A673 (cell line): ENCODE measurements around the gene PFN4. TPM values are rescaled to one million over a fixed set of nuclear protein-coding genes. Genes with fewer than 3 reads are reported as not detected.

Experiments
- BruUV-seq: library from RNA; stranded (reverse); fragments of 400-500 nt; replicated peaks from 2 replicates; lab custom pipeline; 2021; lab: Mats Ljungman, UMichigan
- CTCF ChIA-PET: fragments of 300-600 bp; sonication (Branson Sonifier 250); formaldehyde crosslinking; loops from one replicate; lab custom pipeline; 2022; ENCODE audit warnings: antibody characterized with exemption; lab: Charles Lee
- POLR2A ChIA-PET: fragments of 300-600 bp; sonication (Branson Sonifier 250); formaldehyde crosslinking; loops from one replicate; lab custom pipeline; 2022; ENCODE audit warnings: antibody characterized with exemption; ENCODE audit not compliant: low non-redundant PET; lab: Charles Lee
- DNase-seq: peaks from one replicate; pipeline ENCODE4 v3.0.0-alpha.2; 2015; ENCODE audit warnings: low spot score
- H3K27ac ChIP-seq: fragments of 200-600 bp; sonication (generic); 2 replicates; pipeline ENCODE4 v1.5.1; 2016; ENCODE audit warnings: mixed run types, low read depth, mild to moderate bottlenecking, mixed read lengths, antibody characterized with exemption, low read length; ENCODE audit not compliant: poor library complexity, severe bottlenecking
- H3K27me3 ChIP-seq: fragments of 200-600 bp; sonication (generic); replicated peaks from 2 replicates; pipeline ENCODE4 v1.6.1; 2017; ENCODE audit warnings: mixed run types, low read depth, mild to moderate bottlenecking, mixed read lengths, antibody characterized with exemption, low read length; ENCODE audit not compliant: insufficient read depth, poor library complexity
- H3K36me3 ChIP-seq: fragments of 200-600 bp; sonication (generic); 2 replicates; pipeline ENCODE4 v1.6.1; 2016; ENCODE audit warnings: mixed run types, mild to moderate bottlenecking, mixed read lengths, antibody characterized with exemption, low read length; ENCODE audit not compliant: insufficient read depth, poor library complexity, severe bottlenecking
- H3K4me1 ChIP-seq: fragments of 200-600 bp; sonication (generic); 2 replicates; pipeline ENCODE4 v1.6.1; 2017; ENCODE audit warnings: mixed run types, mild to moderate bottlenecking, mixed read lengths, antibody characterized with exemption, low read length; ENCODE audit not compliant: insufficient read depth, poor library complexity, severe bottlenecking
- H3K4me3 ChIP-seq: fragments of 200-600 bp; sonication (generic); 2 replicates; pipeline ENCODE4 v1.5.1; 2016; ENCODE audit warnings: low read depth, mixed run types, mild to moderate bottlenecking, mixed read lengths, low read length; ENCODE audit not compliant: poor library complexity, severe bottlenecking
- H3K9me3 ChIP-seq: fragments of 200-600 bp; sonication (generic); 2 replicates; pipeline ENCODE4 v1.6.1; 2016; ENCODE audit warnings: mixed run types, low read depth, mild to moderate bottlenecking, mixed read lengths, antibody characterized with exemption, low read length; ENCODE audit not compliant: poor library complexity, severe bottlenecking
- EZH2 ChIP-seq: fragments of 200-600 bp; sonication (generic); IDR thresholded peaks from 2 replicates; pipeline ENCODE4 v1.6.1; 2017; ENCODE audit warnings: borderline replicate concordance, low read depth, mild to moderate bottlenecking, mixed read lengths, antibody characterized with exemption, low read length; ENCODE audit not compliant: poor library complexity, severe bottlenecking
- intact Hi-C: fragments of 100-400 bp; cut with micrococcal nuclease; formaldehyde crosslinking; loops from one replicate; pipeline ENCODE4 v1.10.0; 2022; ENCODE audit not compliant: unreplicated experiment
- total RNA-seq: library from RNA; stranded (reverse); gene quantifications from 2 replicates; pipeline ENCODE4 v1.2.3, GENCODE V29; 2021
- TF ChIP-seq, protein P1 (sequence below): fragments of 300-800, 200-600 bp; sonication (generic); conservative IDR thresholded peaks from 2 replicates; pipeline ENCODE4 v1.5.1; 2017; ENCODE audit warnings: low read depth, mild to moderate bottlenecking, antibody characterized with exemption, low read length, moderate library complexity, mixed read lengths

Gene PFN4
- total RNA-seq, 1 experiment from 2014 or later, result not detected

DNA sequence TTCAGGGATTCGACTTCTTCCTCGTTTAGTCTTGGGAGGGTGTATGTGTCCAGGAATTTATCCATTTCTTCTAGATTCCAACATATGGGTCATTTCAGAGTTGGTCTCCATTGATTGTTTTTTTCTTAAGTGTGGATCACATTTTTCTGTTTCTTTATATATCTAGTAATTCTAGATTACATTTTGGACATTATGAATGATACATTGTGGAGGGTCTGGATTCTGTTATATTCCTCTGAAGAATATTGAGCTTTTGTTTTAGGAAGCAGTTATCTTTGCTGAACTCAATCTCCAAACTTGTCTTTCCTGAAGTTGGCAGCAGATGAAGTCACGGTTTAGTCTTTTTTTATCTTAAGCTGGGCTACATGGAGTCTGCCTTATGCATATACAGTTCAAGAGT, 9.4 kb upstream of the PFN4 start:
- ChIA-PET POLR2A (no interaction called here), CTCF (no interaction called here)

DNA sequence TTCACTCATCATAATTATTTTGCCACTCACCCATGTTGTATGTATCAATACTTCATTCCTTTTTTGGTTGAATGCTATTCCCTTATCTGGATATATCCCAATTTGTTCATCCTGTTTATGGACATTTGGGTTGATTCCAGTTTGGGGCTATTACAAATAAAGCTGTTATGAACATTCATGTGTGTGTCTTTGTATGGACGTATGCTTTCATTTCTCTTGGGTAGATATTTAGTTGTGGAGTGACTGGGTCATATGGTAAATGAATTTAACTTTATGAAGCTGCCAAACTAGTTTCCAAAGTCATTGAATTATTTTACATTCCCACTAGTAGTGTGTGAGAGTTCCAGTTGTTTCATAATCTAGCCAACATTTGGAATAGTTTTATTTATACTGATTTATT, 2.8 kb upstream of the PFN4 start:
- TF ChIP-seq, protein P1, sequence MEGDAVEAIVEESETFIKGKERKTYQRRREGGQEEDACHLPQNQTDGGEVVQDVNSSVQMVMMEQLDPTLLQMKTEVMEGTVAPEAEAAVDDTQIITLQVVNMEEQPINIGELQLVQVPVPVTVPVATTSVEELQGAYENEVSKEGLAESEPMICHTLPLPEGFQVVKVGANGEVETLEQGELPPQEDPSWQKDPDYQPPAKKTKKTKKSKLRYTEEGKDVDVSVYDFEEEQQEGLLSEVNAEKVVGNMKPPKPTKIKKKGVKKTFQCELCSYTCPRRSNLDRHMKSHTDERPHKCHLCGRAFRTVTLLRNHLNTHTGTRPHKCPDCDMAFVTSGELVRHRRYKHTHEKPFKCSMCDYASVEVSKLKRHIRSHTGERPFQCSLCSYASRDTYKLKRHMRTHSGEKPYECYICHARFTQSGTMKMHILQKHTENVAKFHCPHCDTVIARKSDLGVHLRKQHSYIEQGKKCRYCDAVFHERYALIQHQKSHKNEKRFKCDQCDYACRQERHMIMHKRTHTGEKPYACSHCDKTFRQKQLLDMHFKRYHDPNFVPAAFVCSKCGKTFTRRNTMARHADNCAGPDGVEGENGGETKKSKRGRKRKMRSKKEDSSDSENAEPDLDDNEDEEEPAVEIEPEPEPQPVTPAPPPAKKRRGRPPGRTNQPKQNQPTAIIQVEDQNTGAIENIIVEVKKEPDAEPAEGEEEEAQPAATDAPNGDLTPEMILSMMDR, result no peak
- TF ChIP-seq EZH2, result no peak
- DNase-seq, result no peak
- CTCF ChIA-PET, result interaction anchor here (0.6 kb wide), 1 partner anchor 741 kb away, joined by 7 read pairs; the partner anchor contains the start of gene KLHL29

More for the DNA sequence above, 9.4 kb upstream of the PFN4 start:
- H3K27me3 ChIP-seq, result no peaks in the 10 kb centered on the region
- no peak for DNase-seq
- no peaks in the 10 kb centered on the region for H3K9me3 ChIP-seq
- TF ChIP-seq EZH2, result no peak
- TF ChIP-seq, protein P1, result no peak
- intact Hi-C loops, result no loop called here
- no peak overlapping the region for H3K4me3 ChIP-seq
- H3K27ac ChIP-seq, result no peak overlapping the region
- no TSS peak for BruUV-seq
- no peaks in the 10 kb centered on the region for H3K4me1 ChIP-seq
- no peaks in the 10 kb centered on the region for H3K36me3 ChIP-seq

DNA sequence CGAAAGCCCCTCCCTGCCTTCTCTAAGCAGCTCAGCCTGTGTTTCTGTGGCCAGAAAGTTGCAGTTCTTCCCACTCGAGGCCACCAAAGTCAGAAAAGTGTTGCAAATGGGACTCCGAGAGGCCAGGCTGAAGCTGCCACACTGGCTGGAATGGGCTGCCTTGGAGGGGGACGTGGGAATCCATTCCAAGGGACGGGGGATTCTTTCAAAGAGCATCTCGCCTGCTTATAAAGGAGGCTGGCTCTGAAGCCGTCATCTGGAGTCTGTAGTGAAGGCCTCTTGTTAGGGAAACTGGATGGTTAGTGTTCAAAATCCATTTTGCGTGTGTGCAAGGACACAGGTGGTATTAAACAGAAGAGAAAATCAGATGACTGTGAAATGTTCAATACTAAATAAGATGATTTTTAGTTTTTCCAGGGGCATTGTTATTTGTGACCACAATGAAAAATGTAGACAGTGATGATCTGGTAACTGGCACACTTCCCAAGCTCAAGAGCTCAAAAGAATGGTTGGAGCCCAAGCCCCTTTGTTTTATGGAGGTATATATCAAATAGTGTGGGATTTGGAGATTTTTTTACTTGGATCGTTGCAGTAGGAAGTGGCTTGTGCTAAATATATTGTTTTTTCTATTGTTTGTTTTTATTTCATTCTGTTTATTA, 917 bp upstream of the PFN4 start:
- Histone ChIP-seq H3K27me3 (no peaks in the 10 kb centered on the region), H3K4me1 (peaks cover 11% of the 10 kb centered on the region), H3K4me3 (peak overlapping the region; percentile 56), H3K27ac (peak overlapping the region; percentile 73), H3K9me3 (no peaks in the 10 kb centered on the region), H3K36me3 (no peaks in the 10 kb centered on the region)
- TF ChIP-seq EZH2, result no peak
- TF ChIP-seq, protein P1, result no peak
- ChIA-PET POLR2A (no interaction called here), CTCF (no interaction called here)
- DNase-seq, result no peak
- TSS peak; percentile 43 for BruUV-seq
- intact Hi-C loops, result no loop called here

More for the DNA sequence above, 2.8 kb upstream of the PFN4 start:
- POLR2A ChIA-PET, result no interaction called here
- H3K27me3 ChIP-seq, result no peaks in the 10 kb centered on the region
- peaks cover 11% of the 10 kb centered on the region for H3K4me1 ChIP-seq
- no peak overlapping the region for H3K27ac ChIP-seq
- H3K4me3 ChIP-seq, result no peak overlapping the region
- no TSS peak for BruUV-seq
- intact Hi-C loops, result no loop called here
- H3K36me3 ChIP-seq, result no peaks in the 10 kb centered on the region
- no peaks in the 10 kb centered on the region for H3K9me3 ChIP-seq
